ENCODE results near the gene KLK13. TPM values are rescaled to one million over a fixed set of nuclear protein-coding genes. Genes with fewer than 3 reads are reported as not detected.

KLK13 gene, protein sequence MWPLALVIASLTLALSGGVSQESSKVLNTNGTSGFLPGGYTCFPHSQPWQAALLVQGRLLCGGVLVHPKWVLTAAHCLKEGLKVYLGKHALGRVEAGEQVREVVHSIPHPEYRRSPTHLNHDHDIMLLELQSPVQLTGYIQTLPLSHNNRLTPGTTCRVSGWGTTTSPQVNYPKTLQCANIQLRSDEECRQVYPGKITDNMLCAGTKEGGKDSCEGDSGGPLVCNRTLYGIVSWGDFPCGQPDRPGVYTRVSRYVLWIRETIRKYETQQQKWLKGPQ
- polyA plus RNA-seq: not detected

- H3K27ac Mint-ChIP-seq: no peak within 1 kb of the TSS
- H3K4me1 Mint-ChIP-seq: peaks cover 0 to 3% (median 2%) of the 10 kb centered on the region in 3 donors
- peaks cover 35% of the 10 kb centered on the region for H3K27me3 Mint-ChIP-seq
These were observed at the start of gene KLK13 for GRCh38 chr19:51064534-51065220. Gene KLK13 (minus strand): TSS chr19:51065092. CDS start chr19:51065067, 25 bp downstream.

GRCh38 chr19:51114087-51114729, 49.3 kb upstream of the KLK13 start:
- Mint-ChIP-seq H3K36me3 (no peaks in the 10 kb centered on the region), H3K4me3 (no peak overlapping the region), H3K27ac (no peak overlapping the region), H3K4me1 (no peaks in the 10 kb centered on the region), H3K9me3 (peaks cover 0 to 1% (median 0%) of the 10 kb centered on the region in 3 donors), H3K27me3 (peaks cover 11% of the 10 kb centered on the region)

More at GRCh38 chr19:51064534-51065220, at the start of gene KLK13:
- Mint-ChIP-seq H3K4me3 (peak within 1 kb of the TSS in 1 of 4 donors; percentile 43), H3K9me3 (peaks cover 0 to 7% (median 6%) of the 10 kb centered on the region in 3 donors), H3K36me3 (peaks cover 1% of the 10 kb centered on the region)

DNA sequence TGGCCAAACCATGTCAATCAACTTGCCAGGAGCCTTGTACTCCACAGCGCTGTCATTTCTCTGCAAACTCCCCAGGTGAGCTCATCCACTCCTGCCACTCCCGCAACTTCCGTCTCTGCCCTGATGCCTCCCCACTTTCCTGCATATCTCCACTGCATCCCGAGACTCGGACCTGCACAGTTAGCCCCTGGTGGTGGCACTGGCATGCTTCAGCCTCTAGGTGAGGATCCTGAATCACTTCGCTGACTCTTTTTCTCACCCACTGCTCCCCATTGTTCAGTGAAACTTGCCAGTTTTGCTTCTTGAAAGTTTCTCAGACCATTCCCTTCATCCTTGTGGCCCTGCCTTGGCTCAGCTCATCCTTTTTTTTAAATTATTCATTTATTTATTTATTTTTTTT, 46.7 kb upstream of the KLK13 start:
- peaks cover 9% of the 10 kb centered on the region for H3K27me3 Mint-ChIP-seq
- no peak overlapping the region for H3K4me3 Mint-ChIP-seq
- no peak overlapping the region for H3K27ac Mint-ChIP-seq
- H3K4me1 Mint-ChIP-seq: peaks cover 9 to 16% (median 12%) of the 10 kb centered on the region in 3 donors
- H3K9me3 Mint-ChIP-seq: peaks cover 0 to 1% (median 0%) of the 10 kb centered on the region in 3 donors
- peaks cover 1% of the 10 kb centered on the region for H3K36me3 Mint-ChIP-seq

- Mint-ChIP-seq H3K36me3 (peaks cover 1% of the 10 kb centered on the region), H3K27ac (peak overlapping the region in 1 of 3 donors; percentile 31), H3K27me3 (peaks cover 9% of the 10 kb centered on the region), H3K4me1 (peaks cover 9 to 16% (median 16%) of the 10 kb centered on the region in 3 donors), H3K9me3 (peaks cover 0 to 1% (median 0%) of the 10 kb centered on the region in 3 donors), H3K4me3 (no peak overlapping the region)
These were observed 45.7 kb upstream of the KLK13 start for GRCh38 chr19:51110666-51110971.

DNA sequence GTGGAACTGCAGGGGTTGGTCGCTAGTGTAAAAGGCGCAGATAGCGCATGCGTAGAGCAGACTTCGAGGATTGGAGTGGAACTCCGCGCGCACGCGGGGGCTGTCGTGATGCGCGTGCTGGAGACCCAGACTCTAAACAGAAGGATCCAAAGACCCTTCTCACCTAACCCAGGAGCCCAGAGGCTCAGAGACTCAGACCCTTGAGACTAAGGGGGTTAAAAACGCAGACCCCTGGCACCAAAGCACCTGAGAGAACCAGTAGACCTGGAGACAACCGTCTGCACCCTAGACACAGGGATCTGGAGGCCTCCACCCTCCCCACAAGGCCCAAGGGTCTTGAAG, 43.9 kb upstream of the KLK13 start:
- Mint-ChIP-seq H3K9me3 (no peaks in the 10 kb centered on the region), H3K27me3 (no peaks in the 10 kb centered on the region), H3K27ac (peak overlapping the region; percentile 94 to 99 (median 95)), H3K4me1 (peaks cover 9 to 18% (median 18%) of the 10 kb centered on the region in 3 donors), H3K36me3 (peaks cover 1% of the 10 kb centered on the region), H3K4me3 (peak overlapping the region; percentile 95 to 98 (median 96))

GRCh38 chr19:51108066-51108804, 43.3 kb upstream of the KLK13 start, which contains the start of gene CTU1:
Gene CTU1 (minus strand): TSS chr19:51108409. CDS start chr19:51104569, 3,840 bp downstream.
- Mint-ChIP-seq H3K27me3 (no peaks in the 10 kb centered on the region), H3K36me3 (peaks cover 1% of the 10 kb centered on the region), H3K4me1 (peaks cover 9 to 18% (median 18%) of the 10 kb centered on the region in 3 donors), H3K4me3 (peak within 1 kb of the TSS; percentile 95 to 98 (median 96)), H3K27ac (peak within 1 kb of the TSS; percentile 95 to 99 (median 96)), H3K9me3 (no peaks in the 10 kb centered on the region)

GRCh38 chr19:51107406-51108065, 42.6 kb upstream of the KLK13 start:
- H3K27ac Mint-ChIP-seq: peak overlapping the region; percentile 95 to 99 (median 96)
- peak overlapping the region; percentile 95 to 98 (median 96) for H3K4me3 Mint-ChIP-seq
- H3K36me3 Mint-ChIP-seq: peaks cover 1% of the 10 kb centered on the region
- H3K4me1 Mint-ChIP-seq: peaks cover 9 to 20% (median 18%) of the 10 kb centered on the region in 3 donors
- H3K9me3 Mint-ChIP-seq: no peaks in the 10 kb centered on the region
- H3K27me3 Mint-ChIP-seq: no peaks in the 10 kb centered on the region

- no peaks in the 10 kb centered on the region for H3K27me3 Mint-ChIP-seq
- H3K4me3 Mint-ChIP-seq: no peak overlapping the region
- H3K27ac Mint-ChIP-seq: no peak overlapping the region
- H3K4me1 Mint-ChIP-seq: peaks cover 9 to 20% (median 20%) of the 10 kb centered on the region in 3 donors
- peaks cover 5% of the 10 kb centered on the region for H3K36me3 Mint-ChIP-seq
- H3K9me3 Mint-ChIP-seq: no peaks in the 10 kb centered on the region
These were observed 39.0 kb upstream of the KLK13 start for GRCh38 chr19:51103926-51104341.

- Mint-ChIP-seq H3K4me3 (no peak overlapping the region), H3K27ac (no peak overlapping the region), H3K36me3 (peaks cover 5% of the 10 kb centered on the region), H3K4me1 (peaks cover under 1 to 16% (median 12%) of the 10 kb centered on the region in 3 donors), H3K9me3 (no peaks in the 10 kb centered on the region), H3K27me3 (no peaks in the 10 kb centered on the region)
These were observed 38.1 kb upstream of the KLK13 start for GRCh38 chr19:51102991-51103390.

GRCh38 chr19:51101171-51101865, 36.4 kb upstream of the KLK13 start:
- Mint-ChIP-seq H3K4me1 (peaks cover 4 to 11% (median 6%) of the 10 kb centered on the region in 3 donors), H3K9me3 (no peaks in the 10 kb centered on the region), H3K36me3 (peaks cover 6% of the 10 kb centered on the region), H3K4me3 (no peak overlapping the region), H3K27ac (peak overlapping the region in 1 of 3 donors; percentile 43), H3K27me3 (no peaks in the 10 kb centered on the region)

DNA sequence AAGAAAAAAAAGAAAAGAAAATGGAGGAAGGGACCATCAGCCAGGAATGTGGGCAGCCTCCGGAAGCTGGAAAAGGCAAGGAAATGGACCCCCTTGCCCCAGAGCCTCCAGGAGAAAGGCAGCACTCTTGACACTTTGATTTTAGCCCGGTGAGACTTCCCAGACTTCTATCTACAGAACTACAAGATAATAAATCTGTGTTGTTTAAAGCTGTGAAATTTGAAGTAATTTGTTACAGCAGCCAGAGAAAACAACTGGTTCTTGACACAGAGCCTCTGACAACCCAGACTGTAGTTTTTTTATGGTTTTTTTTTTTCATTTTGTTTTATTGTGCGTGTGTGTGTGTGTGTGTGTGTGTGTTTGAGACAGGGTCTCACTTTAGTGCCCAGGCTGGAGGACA, 35.7 kb upstream of the KLK13 start:
- Mint-ChIP-seq H3K4me3 (no peak overlapping the region), H3K36me3 (peaks cover 6% of the 10 kb centered on the region), H3K9me3 (no peaks in the 10 kb centered on the region), H3K27me3 (no peaks in the 10 kb centered on the region), H3K27ac (peak overlapping the region in 1 of 3 donors; percentile 43), H3K4me1 (peaks cover 4 to 6% (median 6%) of the 10 kb centered on the region in 3 donors)

DNA sequence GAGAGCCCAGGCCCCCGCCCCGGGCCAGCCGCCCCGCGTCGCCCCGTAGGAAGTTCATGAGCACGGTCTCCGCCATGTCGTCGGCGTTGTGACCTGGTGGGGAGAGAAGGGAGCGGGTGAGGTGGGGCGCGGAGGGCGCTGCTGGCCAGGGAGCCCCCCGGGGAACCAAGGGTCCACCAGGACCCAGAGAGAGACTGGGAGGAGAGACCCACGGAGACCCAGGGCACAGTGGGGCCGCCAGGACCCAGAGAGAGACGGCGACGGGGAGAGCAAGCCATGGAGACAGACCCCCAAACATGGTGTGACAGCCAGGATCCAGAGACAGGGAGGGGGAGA, 34.1 kb upstream of the KLK13 start:
- no peak overlapping the region for H3K4me3 Mint-ChIP-seq
- H3K36me3 Mint-ChIP-seq: peaks cover 6% of the 10 kb centered on the region
- H3K27me3 Mint-ChIP-seq: no peaks in the 10 kb centered on the region
- no peak overlapping the region for H3K27ac Mint-ChIP-seq
- H3K9me3 Mint-ChIP-seq: no peaks in the 10 kb centered on the region
- peaks cover 3 to 4% (median 4%) of the 10 kb centered on the region in 3 donors for H3K4me1 Mint-ChIP-seq

DNA sequence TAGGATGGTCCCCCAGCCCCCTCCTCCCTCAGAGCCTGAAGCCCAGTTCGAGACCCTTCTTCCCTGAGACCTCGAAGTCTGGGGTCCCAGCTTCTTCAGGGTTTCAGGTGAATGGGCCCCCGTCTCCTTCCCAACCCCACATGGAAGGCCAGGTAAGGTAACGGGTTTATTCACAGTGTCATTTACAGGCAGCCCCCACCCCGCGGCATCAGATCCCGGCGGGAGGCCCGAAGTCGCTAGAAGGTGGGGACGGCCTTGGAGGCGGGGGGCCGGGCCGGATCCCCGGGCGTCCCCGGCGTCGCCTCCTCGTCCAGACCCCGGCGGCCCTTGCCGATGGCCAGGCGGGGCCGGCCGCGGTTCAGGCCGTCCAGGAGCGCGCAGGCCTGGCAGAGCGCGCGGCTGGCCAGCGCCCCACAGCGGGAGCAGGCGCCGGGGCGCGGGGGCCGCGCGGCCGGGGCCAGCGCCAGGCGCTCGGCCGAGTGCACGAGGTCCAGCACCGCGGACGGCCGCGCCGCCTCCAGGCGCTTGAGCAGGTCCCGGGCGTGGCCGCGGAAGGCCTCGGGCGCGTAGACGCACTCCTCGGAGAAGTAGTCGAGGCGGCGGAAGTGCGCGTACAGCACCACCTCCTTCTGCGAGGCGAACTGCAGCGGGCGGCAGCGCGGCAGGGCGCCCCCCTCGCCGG, 33.6 kb upstream of the KLK13 start:
- Mint-ChIP-seq H3K27ac (peak overlapping the region in 1 of 3 donors; percentile 19), H3K36me3 (peaks cover 6% of the 10 kb centered on the region)

More for the DNA sequence above, 33.6 kb upstream of the KLK13 start:
- no peak overlapping the region for H3K4me3 Mint-ChIP-seq
- no peaks in the 10 kb centered on the region for H3K9me3 Mint-ChIP-seq
- H3K4me1 Mint-ChIP-seq: peaks cover 3 to 4% (median 4%) of the 10 kb centered on the region in 3 donors
- H3K27me3 Mint-ChIP-seq: no peaks in the 10 kb centered on the region
